Endothelial cell (in vitro differentiated cells): ENCODE results near the gene TRIM36. TPM values are rescaled to one million over a fixed set of nuclear protein-coding genes. Genes with fewer than 3 reads are reported as not detected.

Experiments used
- DNase-seq: peaks from one replicate; pipeline ENCODE4 v3.0.0; 2021; ENCODE audit warnings: low spot score
- H3K27ac Mint-ChIP-seq: one replicate; pipeline ENCODE4 v1.8.0; 2021; ENCODE audit warnings: mixed read lengths, inconsistent platforms; ENCODE audit not compliant: unreplicated experiment
- H3K27me3 Mint-ChIP-seq: one replicate; pipeline ENCODE4 v1.8.0; 2021; ENCODE audit warnings: mild to moderate bottlenecking, moderate library complexity, mixed read lengths, inconsistent platforms; ENCODE audit not compliant: unreplicated experiment
- H3K36me3 Mint-ChIP-seq: one replicate; pipeline ENCODE4 v1.8.0; 2021; ENCODE audit warnings: mild to moderate bottlenecking, low read depth, mixed read lengths, inconsistent platforms; ENCODE audit not compliant: unreplicated experiment
- H3K4me1 Mint-ChIP-seq: one replicate; pipeline ENCODE4 v1.8.0; 2021; ENCODE audit warnings: mild to moderate bottlenecking, mixed read lengths, inconsistent platforms; ENCODE audit not compliant: unreplicated experiment
- H3K4me3 Mint-ChIP-seq: one replicate; pipeline ENCODE4 v1.8.0; 2021; ENCODE audit warnings: mild to moderate bottlenecking, mixed read lengths, inconsistent platforms; ENCODE audit not compliant: unreplicated experiment
- H3K9me3 Mint-ChIP-seq: one replicate; pipeline ENCODE4 v1.8.0; 2021; ENCODE audit warnings: mixed read lengths, inconsistent platforms; ENCODE audit not compliant: unreplicated experiment
- total RNA-seq: library from RNA; stranded (reverse); fragmentation: NEBNext Ultra II Directional; extraction: Animal tissue kit (Norgen Biotek cat#: 25700); gene quantifications from one replicate; pipeline ENCODE4 v1.2.1, GENCODE V29; 2021; ENCODE audit not compliant: unreplicated experiment
- TF ChIP-seq, protein P1 (sequence below): fragments of 200-600 bp; sonication (generic); IDR thresholded peaks from one replicate; pipeline ENCODE4 v1.5.0; 2021; ENCODE audit warnings: antibody characterized with exemption; ENCODE audit not compliant: unreplicated experiment

The TRIM36 gene
- total RNA-seq, 1 donor from 2014 or later: 9.9 TPM

DNA sequence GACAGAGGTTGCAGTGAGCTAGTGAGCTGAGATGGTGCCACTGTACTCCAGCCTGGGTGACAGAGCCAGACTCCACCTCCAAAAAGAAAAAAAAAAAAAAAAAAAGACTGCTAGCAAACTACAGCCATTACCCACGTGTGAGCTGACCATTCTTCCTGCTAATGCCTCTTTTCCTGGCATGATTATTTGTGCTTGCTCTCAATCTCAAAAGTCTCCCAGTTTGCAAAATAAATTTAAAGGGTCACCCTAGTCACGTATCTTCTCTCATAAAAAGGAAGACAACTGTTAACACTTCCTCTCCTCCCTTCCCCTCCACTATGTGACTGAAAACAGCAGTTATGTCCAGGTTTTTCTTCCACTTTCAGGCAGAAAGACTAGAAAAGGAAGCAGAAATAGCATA, 37.2 kb downstream of the TRIM36 start:
- Mint-ChIP-seq H3K4me3 (no peak overlapping the region), H3K4me1 (peaks cover 2% of the 10 kb centered on the region), H3K27me3 (no peaks in the 10 kb centered on the region), H3K36me3 (no peaks in the 10 kb centered on the region), H3K9me3 (no peaks in the 10 kb centered on the region), H3K27ac (peak overlapping the region; percentile 14)
- TF ChIP-seq, protein P1, sequence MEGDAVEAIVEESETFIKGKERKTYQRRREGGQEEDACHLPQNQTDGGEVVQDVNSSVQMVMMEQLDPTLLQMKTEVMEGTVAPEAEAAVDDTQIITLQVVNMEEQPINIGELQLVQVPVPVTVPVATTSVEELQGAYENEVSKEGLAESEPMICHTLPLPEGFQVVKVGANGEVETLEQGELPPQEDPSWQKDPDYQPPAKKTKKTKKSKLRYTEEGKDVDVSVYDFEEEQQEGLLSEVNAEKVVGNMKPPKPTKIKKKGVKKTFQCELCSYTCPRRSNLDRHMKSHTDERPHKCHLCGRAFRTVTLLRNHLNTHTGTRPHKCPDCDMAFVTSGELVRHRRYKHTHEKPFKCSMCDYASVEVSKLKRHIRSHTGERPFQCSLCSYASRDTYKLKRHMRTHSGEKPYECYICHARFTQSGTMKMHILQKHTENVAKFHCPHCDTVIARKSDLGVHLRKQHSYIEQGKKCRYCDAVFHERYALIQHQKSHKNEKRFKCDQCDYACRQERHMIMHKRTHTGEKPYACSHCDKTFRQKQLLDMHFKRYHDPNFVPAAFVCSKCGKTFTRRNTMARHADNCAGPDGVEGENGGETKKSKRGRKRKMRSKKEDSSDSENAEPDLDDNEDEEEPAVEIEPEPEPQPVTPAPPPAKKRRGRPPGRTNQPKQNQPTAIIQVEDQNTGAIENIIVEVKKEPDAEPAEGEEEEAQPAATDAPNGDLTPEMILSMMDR: no peak
- no peak for DNase-seq

- H3K27me3 Mint-ChIP-seq: no peaks in the 10 kb centered on the region
- TF ChIP-seq, protein P1: no peak
- DNase-seq: no peak
- no peaks in the 10 kb centered on the region for H3K9me3 Mint-ChIP-seq
- H3K36me3 Mint-ChIP-seq: no peaks in the 10 kb centered on the region
- H3K4me3 Mint-ChIP-seq: no peak overlapping the region
- H3K27ac Mint-ChIP-seq: no peak overlapping the region
- no peaks in the 10 kb centered on the region for H3K4me1 Mint-ChIP-seq
These were observed 43.4 kb downstream of the TRIM36 start for GRCh38 chr5:115126303-115126702.

GRCh38 chr5:115124741-115125140, 45.0 kb downstream of the TRIM36 start:
- no peak overlapping the region for H3K27ac Mint-ChIP-seq
- no peaks in the 10 kb centered on the region for H3K9me3 Mint-ChIP-seq
- H3K4me3 Mint-ChIP-seq: no peak overlapping the region
- no peaks in the 10 kb centered on the region for H3K36me3 Mint-ChIP-seq
- no peaks in the 10 kb centered on the region for H3K4me1 Mint-ChIP-seq
- TF ChIP-seq, protein P1: no peak
- no peaks in the 10 kb centered on the region for H3K27me3 Mint-ChIP-seq
- no peak for DNase-seq

DNA sequence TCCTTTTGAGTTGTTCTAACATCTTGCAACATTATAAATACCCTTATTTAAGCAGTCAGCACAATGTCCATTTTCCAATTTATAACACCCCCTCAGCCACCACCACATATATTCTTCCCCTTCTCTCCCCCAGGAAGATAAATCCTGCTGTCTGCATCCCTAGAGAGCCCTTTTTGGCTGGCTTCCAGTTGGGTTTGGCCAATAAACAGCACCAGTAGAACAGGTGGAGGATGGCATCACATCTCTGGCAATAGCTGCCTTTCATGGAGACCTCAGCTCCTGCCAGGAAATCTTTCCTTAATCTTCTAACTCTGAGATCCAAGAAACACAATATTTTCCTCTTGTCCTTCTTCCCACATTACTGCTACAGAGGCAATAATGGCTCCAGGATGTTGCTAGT, 53.7 kb downstream of the TRIM36 start:
- Mint-ChIP-seq H3K27me3 (no peaks in the 10 kb centered on the region), H3K36me3 (no peaks in the 10 kb centered on the region), H3K27ac (no peak overlapping the region), H3K4me1 (peaks cover 6% of the 10 kb centered on the region), H3K9me3 (no peaks in the 10 kb centered on the region), H3K4me3 (no peak overlapping the region)
- no peak for DNase-seq
- TF ChIP-seq, protein P1: no peak

DNA sequence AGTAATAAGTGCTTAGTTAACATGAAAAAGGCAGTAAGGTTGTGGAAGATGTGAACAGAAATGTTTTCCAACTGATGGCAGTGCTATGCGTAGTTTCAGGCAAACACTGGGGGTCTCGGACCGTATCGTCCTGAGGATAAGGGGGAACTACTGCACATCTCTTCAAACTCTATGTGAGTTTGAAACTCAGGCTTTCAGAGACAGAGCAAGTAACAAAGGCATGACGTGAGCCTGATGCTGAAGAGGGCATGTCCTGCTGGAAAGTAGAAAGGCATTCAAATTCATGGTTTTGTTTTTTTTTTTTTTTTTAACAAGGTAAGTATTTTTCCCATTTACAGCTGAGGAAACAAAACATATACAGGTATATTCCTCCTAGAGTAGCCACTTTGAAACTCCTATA, 59.9 kb downstream of the TRIM36 start:
- H3K9me3 Mint-ChIP-seq: no peaks in the 10 kb centered on the region
- H3K4me1 Mint-ChIP-seq: no peaks in the 10 kb centered on the region
- DNase-seq: no peak
- H3K36me3 Mint-ChIP-seq: no peaks in the 10 kb centered on the region
- H3K4me3 Mint-ChIP-seq: no peak overlapping the region
- H3K27me3 Mint-ChIP-seq: no peaks in the 10 kb centered on the region
- TF ChIP-seq, protein P1: no peak
- no peak overlapping the region for H3K27ac Mint-ChIP-seq
